SU-DHL-6 (cell line): ENCODE results near the gene CEP72.

Experiments used
- H2AFZ ChIP-seq: fragments of 200-600 bp; sonication (generic); 2 replicates; pipeline ENCODE4 v1.6.1; 2014; ENCODE audit warnings: low read depth, mild to moderate bottlenecking, moderate library complexity, mixed read lengths, antibody characterized with exemption, low read length; ENCODE audit not compliant: severe bottlenecking
- H3F3A ChIP-seq: fragments of 200-600 bp; shearing (Covaris generic); 2 replicates; pipeline ENCODE4 v1.6.0; 2016; ENCODE audit warnings: antibody characterized with exemption, mild to moderate bottlenecking; ENCODE audit not compliant: insufficient read depth
- H3K27ac ChIP-seq: fragments of 200-600 bp; sonication (generic); 2 replicates; pipeline ENCODE4 v1.5.1; 2016; ENCODE audit warnings: low read depth, mild to moderate bottlenecking, low read length, moderate library complexity, mixed read lengths
- H3K27me3 ChIP-seq: fragments of 200-600 bp; sonication (generic), shearing (Covaris generic); 2 replicates; pipeline ENCODE4 v1.6.0; 2014; ENCODE audit warnings: mild to moderate bottlenecking, low read length
- H3K36me3 ChIP-seq: fragments of 200-600 bp; sonication (generic); 2 replicates; pipeline ENCODE4 v1.6.1; 2014; ENCODE audit warnings: mild to moderate bottlenecking, low read length, mixed read lengths
- H3K4me2 ChIP-seq: fragments of 300-600, 200-600 bp; shearing (Covaris generic), sonication (generic); 2 replicates; pipeline ENCODE4 v1.6.0; 2014; ENCODE audit warnings: low read length, low read depth, mild to moderate bottlenecking; ENCODE audit not compliant: poor library complexity, severe bottlenecking
- H3K4me3 ChIP-seq: fragments of 200-600 bp; sonication (generic); 2 replicates; pipeline ENCODE4 v1.5.1; 2014; ENCODE audit warnings: antibody characterized with exemption, low read length, mild to moderate bottlenecking, mixed read lengths; ENCODE audit not compliant: insufficient read depth, poor library complexity, severe bottlenecking
- H3K79me2 ChIP-seq: fragments of 200-600 bp; sonication (generic); 2 replicates; pipeline ENCODE4 v1.6.1; 2014; ENCODE audit warnings: mild to moderate bottlenecking, low read length, moderate library complexity; ENCODE audit not compliant: insufficient read depth
- H3K9ac ChIP-seq: fragments of 200-600 bp; sonication (generic); 2 replicates; pipeline ENCODE4 v1.7.0; 2014; ENCODE audit warnings: mild to moderate bottlenecking, low read length
- H3K9me2 ChIP-seq: fragments of 200-600 bp; sonication (generic); replicated peaks from 2 replicates; pipeline ENCODE4 v1.6.1; 2014; ENCODE audit warnings: low read length; ENCODE audit not compliant: insufficient read depth
- H3K9me3 ChIP-seq: fragments of 200-600 bp; sonication (generic); 2 replicates; pipeline ENCODE4 v1.6.1; 2014; ENCODE audit warnings: low read length, mixed read lengths; ENCODE audit not compliant: insufficient read depth
- H4K20me1 ChIP-seq: fragments of 200-600 bp; sonication (generic); 2 replicates; pipeline ENCODE4 v1.6.1; 2014; ENCODE audit warnings: low read depth, mild to moderate bottlenecking, antibody characterized with exemption, low read length, moderate library complexity, mixed read lengths
- EZH2phosphoT487 ChIP-seq: fragments of 200-600 bp; sonication (generic), shearing (Covaris generic); conservative IDR thresholded peaks from 2 replicates; pipeline ENCODE4 v1.6.1; 2018; ENCODE audit warnings: mild to moderate bottlenecking, antibody characterized with exemption, low read length, moderate library complexity, mixed read lengths
- TF ChIP-seq, protein P1 (sequence below): fragments of 200-600 bp; sonication (generic); IDR thresholded peaks from one replicate; pipeline ENCODE4 v1.5.1; 2017; ENCODE audit warnings: antibody characterized with exemption, mild to moderate bottlenecking, low read length, moderate library complexity; ENCODE audit not compliant: insufficient read depth, poor library complexity, severe bottlenecking

CEP72 gene

DNA sequence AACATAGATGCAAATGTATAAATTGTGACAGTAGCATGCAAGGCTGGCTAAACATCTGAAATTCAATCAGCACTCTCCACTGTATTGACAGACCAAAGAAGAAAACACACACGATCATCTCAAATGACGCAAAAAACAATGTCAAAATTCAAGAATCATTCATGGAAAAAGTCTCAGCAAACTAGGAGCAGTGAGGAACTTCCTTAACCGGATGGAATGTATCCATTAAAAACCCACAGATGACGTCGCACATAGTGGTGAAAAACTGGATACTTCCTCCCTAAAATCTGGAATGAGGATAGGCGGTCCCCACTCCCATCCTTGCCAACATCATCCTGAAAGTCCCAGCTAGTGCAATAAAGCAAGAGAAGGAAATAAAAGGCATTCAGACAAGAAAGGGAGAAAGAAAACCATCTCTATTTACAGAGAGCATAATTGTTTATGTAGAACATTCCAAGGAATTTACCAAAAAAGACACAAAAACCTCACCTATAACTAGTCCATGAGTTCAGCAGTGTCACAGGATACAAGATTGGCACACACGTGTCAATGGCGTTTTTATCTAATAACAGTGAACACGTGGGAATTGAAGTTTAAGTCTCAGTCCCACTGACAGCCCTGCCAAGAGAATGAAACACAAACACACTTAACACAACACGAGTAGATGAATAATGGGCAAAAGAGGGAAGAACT, 14.1 kb upstream of the CEP72 start:
- Histone ChIP-seq H3K9me3 (no peaks in the 10 kb centered on the region), H3K9ac (no peak overlapping the region), H3K4me2 (no peak overlapping the region), H4K20me1 (no peaks in the 10 kb centered on the region), H3K27ac (no peak overlapping the region), H3K9me2 (no peaks in the 10 kb centered on the region), H2AFZ (no peak overlapping the region), H3K27me3 (no peaks in the 10 kb centered on the region), H3K79me2 (no peaks in the 10 kb centered on the region), H3K4me3 (no peak overlapping the region), H3K36me3 (no peaks in the 10 kb centered on the region), H3F3A (no peaks in the 10 kb centered on the region)
- TF ChIP-seq, protein P1, sequence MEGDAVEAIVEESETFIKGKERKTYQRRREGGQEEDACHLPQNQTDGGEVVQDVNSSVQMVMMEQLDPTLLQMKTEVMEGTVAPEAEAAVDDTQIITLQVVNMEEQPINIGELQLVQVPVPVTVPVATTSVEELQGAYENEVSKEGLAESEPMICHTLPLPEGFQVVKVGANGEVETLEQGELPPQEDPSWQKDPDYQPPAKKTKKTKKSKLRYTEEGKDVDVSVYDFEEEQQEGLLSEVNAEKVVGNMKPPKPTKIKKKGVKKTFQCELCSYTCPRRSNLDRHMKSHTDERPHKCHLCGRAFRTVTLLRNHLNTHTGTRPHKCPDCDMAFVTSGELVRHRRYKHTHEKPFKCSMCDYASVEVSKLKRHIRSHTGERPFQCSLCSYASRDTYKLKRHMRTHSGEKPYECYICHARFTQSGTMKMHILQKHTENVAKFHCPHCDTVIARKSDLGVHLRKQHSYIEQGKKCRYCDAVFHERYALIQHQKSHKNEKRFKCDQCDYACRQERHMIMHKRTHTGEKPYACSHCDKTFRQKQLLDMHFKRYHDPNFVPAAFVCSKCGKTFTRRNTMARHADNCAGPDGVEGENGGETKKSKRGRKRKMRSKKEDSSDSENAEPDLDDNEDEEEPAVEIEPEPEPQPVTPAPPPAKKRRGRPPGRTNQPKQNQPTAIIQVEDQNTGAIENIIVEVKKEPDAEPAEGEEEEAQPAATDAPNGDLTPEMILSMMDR = no peak
- no peak for TF ChIP-seq EZH2phosphoT487

DNA sequence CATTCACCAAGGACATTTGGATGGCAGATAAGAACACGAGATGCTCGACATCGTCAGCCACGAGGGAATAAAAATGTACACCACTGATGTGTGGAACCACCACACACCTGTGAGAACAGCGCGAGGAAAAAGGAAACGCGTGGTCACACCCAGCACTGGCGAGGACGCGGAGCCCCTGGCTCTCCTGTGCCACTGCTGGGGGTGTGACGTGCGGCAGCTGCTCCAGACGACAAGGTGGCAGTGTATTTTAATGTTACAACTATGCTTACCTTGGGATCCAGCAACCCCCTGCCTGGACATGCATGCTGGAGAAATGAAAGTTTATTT, 13.6 kb upstream of the CEP72 start:
- Histone ChIP-seq H3F3A (no peaks in the 10 kb centered on the region), H4K20me1 (no peaks in the 10 kb centered on the region), H3K9me3 (no peaks in the 10 kb centered on the region), H3K9me2 (no peaks in the 10 kb centered on the region), H3K36me3 (no peaks in the 10 kb centered on the region), H3K27me3 (no peaks in the 10 kb centered on the region), H2AFZ (no peak overlapping the region), H3K79me2 (no peaks in the 10 kb centered on the region), H3K9ac (no peak overlapping the region), H3K4me2 (no peak overlapping the region), H3K27ac (no peak overlapping the region), H3K4me3 (no peak overlapping the region)
- no peak for TF ChIP-seq EZH2phosphoT487
- TF ChIP-seq, protein P1 = no peak

DNA sequence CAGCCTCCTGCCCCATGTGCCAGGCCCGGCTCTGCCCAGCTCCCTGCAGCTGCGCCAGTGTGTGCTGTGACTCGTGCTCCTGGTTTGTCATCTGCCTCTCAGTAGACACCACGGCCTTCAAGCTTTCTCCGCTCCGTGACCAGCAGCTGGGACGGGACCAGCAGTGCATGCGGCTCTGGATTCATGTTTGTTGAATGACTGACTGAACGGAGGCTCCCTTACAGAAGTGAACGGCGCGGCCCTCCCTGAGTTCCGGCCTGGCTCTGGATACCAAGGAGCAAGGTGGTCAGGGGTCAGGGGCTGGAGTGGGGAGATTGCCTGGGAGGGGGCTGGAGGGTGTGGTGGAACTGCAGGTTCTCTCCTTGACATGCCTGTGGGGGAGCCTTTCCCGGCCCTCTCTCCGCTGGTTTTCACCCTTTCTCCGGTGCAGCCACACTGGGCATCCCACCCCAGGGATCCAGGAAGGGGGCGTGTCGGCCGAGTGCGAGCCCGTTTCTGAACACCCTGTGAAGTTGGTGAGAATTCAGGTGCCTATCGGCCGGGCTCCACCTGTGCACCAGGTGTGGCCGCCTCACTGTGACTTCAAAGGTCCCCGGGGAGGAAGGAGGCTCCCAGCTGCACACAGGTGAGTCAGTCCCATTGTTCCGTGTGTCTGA, 11.1 kb upstream of the CEP72 start:
- no peaks in the 10 kb centered on the region for H3K9me2 ChIP-seq

More for the DNA sequence above, 11.1 kb upstream of the CEP72 start:
- H3K4me3 ChIP-seq = no peak overlapping the region
- TF ChIP-seq EZH2phosphoT487 = no peak
- TF ChIP-seq, protein P1 = no peak
- no peaks in the 10 kb centered on the region for H3K79me2 ChIP-seq
- no peaks in the 10 kb centered on the region for H3K36me3 ChIP-seq
- H3K9me3 ChIP-seq = no peaks in the 10 kb centered on the region
- H2AFZ ChIP-seq = no peak overlapping the region
- no peak overlapping the region for H3K4me2 ChIP-seq
- H3K27ac ChIP-seq = no peak overlapping the region
- no peak overlapping the region for H3K9ac ChIP-seq
- no peaks in the 10 kb centered on the region for H4K20me1 ChIP-seq
- H3K27me3 ChIP-seq = no peaks in the 10 kb centered on the region
- H3F3A ChIP-seq = no peaks in the 10 kb centered on the region
